Measurements from ENCODE around the gene FAAP20. TPM values are rescaled to one million over a fixed set of nuclear protein-coding genes. Genes with fewer than 3 reads are reported as not detected.

The FAAP20 gene
- total RNA-seq, 4 donors from 2014 or later, result 19.4 to 84.5 (median 34.9) TPM

GRCh38 chr1:2240270-2241156, 45.9 kb upstream of the FAAP20 start:
- WGBS, 2 donors (ENCODE audit: low coverage in 1 of 2), result 24 to 62% methylated on average over 3 to 30 of the region's 30 CpGs
- Histone ChIP-seq H3K9me3 (no peaks in the 10 kb centered on the region), H3K27me3 (no peaks in the 10 kb centered on the region), H3K4me3 (no peak overlapping the region), H3K4me1 (peaks cover 44 to 65% (median 54%) of the 10 kb centered on the region in 4 donors), H3K36me3 (no peaks in the 10 kb centered on the region), H3K27ac (peak overlapping the region; percentile 19 to 68 (median 56))
- in situ Hi-C loops (cut with MboI; ENCODE audit: low pct_ligation_motif_present in 1 of 4, low pct_unique_long_range_greater_than_20kb in 1 of 4, low sequenced_read_pairs in 3 of 4), result no loop called here
- TF ChIP-seq POLR2A (IDR thresholded peaks at IDR 0.05) (no peak), POLR2AphosphoS5 (IDR thresholded peaks at IDR 0.05) (peak in 1 of 3 donors; percentile 10), CTCF (IDR thresholded peaks at IDR 0.05) (no peak), EP300 (IDR thresholded peaks at IDR 0.05; ENCODE audit: low read depth) (no peak)
- peak; percentile 69 for DNase-seq
- intact Hi-C loops (cut with DNase I; ENCODE audit: low total_unique reads), result no loop called here

- DNase-seq, result no peak
- H3K27ac ChIP-seq, result peak overlapping the region; percentile 16 to 68 (median 56)
- TF ChIP-seq CTCF (IDR thresholded peaks at IDR 0.05), result no peak
- TF ChIP-seq EP300 (IDR thresholded peaks at IDR 0.05; ENCODE audit: low read depth), result no peak
- no peak for TF ChIP-seq POLR2A (IDR thresholded peaks at IDR 0.05)
- no peak for TF ChIP-seq POLR2AphosphoS5 (IDR thresholded peaks at IDR 0.05)
- intact Hi-C loops (cut with DNase I; ENCODE audit: low total_unique reads) (loop anchor here (5.0 kb wide), 1 partner anchor 38 kb away; no protein-coding TSS in a partner anchor), in situ Hi-C loops (cut with MboI; ENCODE audit: low pct_ligation_motif_present in 1 of 4, low pct_unique_long_range_greater_than_20kb in 1 of 4, low sequenced_read_pairs in 3 of 4) (no loop called here)
- no peaks in the 10 kb centered on the region for H3K36me3 ChIP-seq
- no peaks in the 10 kb centered on the region for H3K27me3 ChIP-seq
- peaks cover 48 to 75% (median 62%) of the 10 kb centered on the region in 4 donors for H3K4me1 ChIP-seq
- H3K9me3 ChIP-seq, result no peaks in the 10 kb centered on the region
- no peak overlapping the region for H3K4me3 ChIP-seq
- 73 to 74% methylated on average over 4 to 28 of the region's 30 CpGs for WGBS, 2 donors (ENCODE audit: low coverage in 1 of 2)
These were observed 44.9 kb upstream of the FAAP20 start for GRCh38 chr1:2239384-2239985.

- no peaks in the 10 kb centered on the region for H3K9me3 ChIP-seq
- in situ Hi-C loops (cut with MboI; ENCODE audit: low pct_ligation_motif_present in 1 of 4, low pct_unique_long_range_greater_than_20kb in 1 of 4, low sequenced_read_pairs in 3 of 4), result no loop called here
- TF ChIP-seq EP300 (IDR thresholded peaks at IDR 0.05; ENCODE audit: low read depth) (no peak), POLR2A (IDR thresholded peaks at IDR 0.05) (no peak), CTCF (IDR thresholded peaks at IDR 0.05) (no peak), POLR2AphosphoS5 (IDR thresholded peaks at IDR 0.05) (no peak)
- intact Hi-C loops (cut with DNase I; ENCODE audit: low total_unique reads), result loop anchor here (5.0 kb wide), 1 partner anchor 38 kb away; no protein-coding TSS in a partner anchor
- no peaks in the 10 kb centered on the region for H3K36me3 ChIP-seq
- peaks cover 53 to 80% (median 66%) of the 10 kb centered on the region in 4 donors for H3K4me1 ChIP-seq
- no peaks in the 10 kb centered on the region for H3K27me3 ChIP-seq
- H3K27ac ChIP-seq, result no peak overlapping the region
- WGBS, 2 donors (ENCODE audit: low coverage in 1 of 2), result 72 to 90% methylated on average over 2 to 6 of the region's 6 CpGs
- no peak overlapping the region for H3K4me3 ChIP-seq
- no peak for DNase-seq
These were observed 44.4 kb upstream of the FAAP20 start for GRCh38 chr1:2239013-2239370.

GRCh38 chr1:2238361-2239012, 43.9 kb upstream of the FAAP20 start:
- no peak for DNase-seq
- H3K4me3 ChIP-seq, result no peak overlapping the region
- no peaks in the 10 kb centered on the region for H3K9me3 ChIP-seq
- H3K27ac ChIP-seq, result peak overlapping the region; percentile 26 to 90 (median 66)
- H3K27me3 ChIP-seq, result no peaks in the 10 kb centered on the region
- no peaks in the 10 kb centered on the region for H3K36me3 ChIP-seq
- WGBS, 2 donors (ENCODE audit: low coverage in 1 of 2), result 63% methylated on average over 19 of the region's 25 CpGs; no CpG with 5 or more reads in 1 of the 2 donors
- in situ Hi-C loops (cut with MboI; ENCODE audit: low pct_ligation_motif_present in 1 of 4, low pct_unique_long_range_greater_than_20kb in 1 of 4, low sequenced_read_pairs in 3 of 4) (no loop called here), intact Hi-C loops (cut with DNase I; ENCODE audit: low total_unique reads) (loop anchor here (5.0 kb wide), 1 partner anchor 39 kb away; no protein-coding TSS in a partner anchor)
- TF ChIP-seq EP300 (IDR thresholded peaks at IDR 0.05; ENCODE audit: low read depth) (no peak), CTCF (IDR thresholded peaks at IDR 0.05) (no peak), POLR2AphosphoS5 (IDR thresholded peaks at IDR 0.05) (no peak), POLR2A (IDR thresholded peaks at IDR 0.05) (no peak)
- H3K4me1 ChIP-seq, result peaks cover 58 to 85% (median 71%) of the 10 kb centered on the region in 4 donors
